HepG2 (cell line): ENCODE measurements around the gene SLC35F3.

Experiments used
- ATF7 ChIP-seq, 2 experiments: fragments of 450-650 bp in 1 of 2; sonication (generic) in 1 of 2; formaldehyde crosslinking in 1 of 2; IDR thresholded peaks; 2 replicates each; pipeline versions ENCODE4 v1.4.0 to v1.6.1; 2016 to 2020; ENCODE audit warnings: antibody characterized with exemption in 1 of 2, mild to moderate bottlenecking in 1 of 2, missing genetic modification reagents in 1 of 2
- BRF2 ChIP-seq: sonication (generic); formaldehyde crosslinking; IDR thresholded peaks from 2 replicates; pipeline ENCODE4 v1.8.1; 2022; ENCODE audit warnings: mild to moderate bottlenecking, missing genetic modification reagents
- CTCF ChIP-seq: sonication (generic); formaldehyde crosslinking; IDR thresholded peaks from 2 replicates; pipeline ENCODE4 v1.5.0; 2020; ENCODE audit warnings: mild to moderate bottlenecking, missing genetic modification reagents, moderate library complexity
- ELK4 ChIP-seq: sonication (generic); formaldehyde crosslinking; IDR thresholded peaks from 2 replicates; pipeline ENCODE4 v1.9.0; 2021; ENCODE audit warnings: missing genetic modification reagents, borderline replicate concordance
- GTF3A ChIP-seq: sonication (generic); formaldehyde crosslinking; conservative IDR thresholded peaks from 2 replicates; pipeline ENCODE4 v1.4.0; 2020; ENCODE audit warnings: mild to moderate bottlenecking, missing genetic modification reagents
- POLR2AphosphoS5 ChIP-seq: IDR thresholded peaks from 2 replicates; pipeline ENCODE4 v1.6.1; 2012; ENCODE audit warnings: low read depth, low read length
- SMAD1 ChIP-seq: sonication (generic); formaldehyde crosslinking; IDR thresholded peaks from 2 replicates; pipeline ENCODE4 v1.4.0; 2020; ENCODE audit warnings: missing genetic modification reagents, low read depth, mild to moderate bottlenecking, borderline replicate concordance
- SP1 ChIP-seq, 2 experiments: fragments of 450-650 bp in 1 of 2; sonication (generic) in 1 of 2; formaldehyde crosslinking in 1 of 2; IDR thresholded peaks; 2 replicates each; pipeline versions ENCODE4 v1.4.0 to v1.6.1; 2016 to 2020; ENCODE audit warnings: missing genetic modification reagents in 1 of 2
- ZNF431 ChIP-seq: sonication (generic); formaldehyde crosslinking; IDR thresholded peaks from 2 replicates; pipeline ENCODE4 v1.9.0; 2022; ENCODE audit warnings: missing genetic modification reagents, low read depth, mild to moderate bottlenecking, borderline replicate concordance
- ZNF496 ChIP-seq: sonication (generic); formaldehyde crosslinking; IDR thresholded peaks from 2 replicates; pipeline ENCODE4 v1.8.1; 2023; ENCODE audit warnings: mild to moderate bottlenecking, moderate library complexity, missing genetic modification reagents; ENCODE audit not compliant: insufficient replicate concordance

GRCh38 chr1:233994112-233994511 is 89.6 kb downstream of the SLC35F3 start:
- no peak for TF ChIP-seq ZNF431
- TF ChIP-seq ELK4 (CRISPR knock-in tag), result no peak
- TF ChIP-seq BRF2 (CRISPR knock-in tag), result no peak
- no peak for TF ChIP-seq GTF3A
- no peak for TF ChIP-seq ZNF496 (CRISPR knock-in tag)
- no peak for TF ChIP-seq ATF7 (IDR thresholded peaks at IDR 0.05)
- no peak for TF ChIP-seq ATF7 (CRISPR knock-in tag; IDR thresholded peaks at IDR 0.05)
- no peak for TF ChIP-seq SMAD1 (CRISPR knock-in tag)
- no peak for TF ChIP-seq SP1 (IDR thresholded peaks at IDR 0.05)
- no peak for TF ChIP-seq SP1 (CRISPR knock-in tag; IDR thresholded peaks at IDR 0.05)
- no peak for TF ChIP-seq CTCF (CRISPR knock-in tag)
- no peak for TF ChIP-seq POLR2AphosphoS5
